PC-3 (cell line): ENCODE measurements around the gene RPS10.

Experiments
- CTCF ChIP-seq: fragments of 300-600 bp; sonication (generic); conservative IDR thresholded peaks from 2 replicates; pipeline ENCODE4 v1.5.1; 2017; ENCODE audit warnings: antibody characterized with exemption, low read depth, mild to moderate bottlenecking, low read length
- EZH2 ChIP-seq: fragments of 300-600 bp; sonication (generic); IDR thresholded peaks from one replicate; pipeline ENCODE4 v1.6.1; 2017; ENCODE audit warnings: antibody characterized with exemption, mild to moderate bottlenecking, low read length; ENCODE audit not compliant: unreplicated experiment

- no peak for TF ChIP-seq CTCF
- no peak for TF ChIP-seq EZH2
These were observed 39.3 kb downstream of the RPS10 start for GRCh38 chr6:34386316-34387137.
